ENCODE data around the gene MYZAP.

The MYZAP gene

GRCh38 chr15:57663262-57663661, 71.6 kb downstream of the MYZAP start:
- H3K27me3 ChIP-seq (ENCODE audit: control insufficient read depth, insufficient read depth, low read length): no peaks in the 10 kb centered on the region
- H3K9ac ChIP-seq (ENCODE audit: low read length): no peak overlapping the region
- H3K4me1 ChIP-seq (ENCODE audit: control insufficient read depth, insufficient read depth, low read length): peaks cover 4% of the 10 kb centered on the region
- no peak overlapping the region for H3K4me3 ChIP-seq (ENCODE audit: low read length)
- no peak overlapping the region for H3K27ac ChIP-seq (ENCODE audit: low read depth, low read length)
- H3K36me3 ChIP-seq (ENCODE audit: control insufficient read depth, insufficient read depth, low read length): no peaks in the 10 kb centered on the region

GRCh38 chr15:57665194-57665593, 73.5 kb downstream of the MYZAP start:
- Histone ChIP-seq H3K4me3 (ENCODE audit: low read length) (no peak overlapping the region), H3K27me3 (ENCODE audit: control insufficient read depth, insufficient read depth, low read length) (no peaks in the 10 kb centered on the region), H3K9ac (ENCODE audit: low read length) (no peak overlapping the region), H3K4me1 (ENCODE audit: control insufficient read depth, insufficient read depth, low read length) (peaks cover 4% of the 10 kb centered on the region), H3K27ac (ENCODE audit: low read depth, low read length) (no peak overlapping the region), H3K36me3 (ENCODE audit: control insufficient read depth, insufficient read depth, low read length) (no peaks in the 10 kb centered on the region)

- Histone ChIP-seq H3K27ac (ENCODE audit: low read depth, low read length) (no peak overlapping the region), H3K36me3 (ENCODE audit: control insufficient read depth, insufficient read depth, low read length) (no peaks in the 10 kb centered on the region), H3K4me1 (ENCODE audit: control insufficient read depth, insufficient read depth, low read length) (peaks cover 4% of the 10 kb centered on the region)
Observed at GRCh38 chr15:57665939-57666338, 74.2 kb downstream of the MYZAP start.

GRCh38 chr15:57667171-57667849, 75.6 kb downstream of the MYZAP start:
- Histone ChIP-seq H3K27ac (ENCODE audit: low read depth, low read length) (no peak overlapping the region), H3K4me3 (ENCODE audit: low read length) (no peak overlapping the region), H3K9ac (ENCODE audit: low read length) (no peak overlapping the region), H3K27me3 (ENCODE audit: control insufficient read depth, insufficient read depth, low read length) (no peaks in the 10 kb centered on the region), H3K36me3 (ENCODE audit: control insufficient read depth, insufficient read depth, low read length) (no peaks in the 10 kb centered on the region), H3K4me1 (ENCODE audit: control insufficient read depth, insufficient read depth, low read length) (peaks cover 4% of the 10 kb centered on the region)

More at GRCh38 chr15:57665939-57666338, 74.2 kb downstream of the MYZAP start:
- Histone ChIP-seq H3K4me3 (ENCODE audit: low read length) (no peak overlapping the region), H3K9ac (ENCODE audit: low read length) (no peak overlapping the region), H3K27me3 (ENCODE audit: control insufficient read depth, insufficient read depth, low read length) (no peaks in the 10 kb centered on the region)

- H3K36me3 ChIP-seq (ENCODE audit: control insufficient read depth, insufficient read depth, low read length): no peaks in the 10 kb centered on the region
- no peak overlapping the region for H3K4me3 ChIP-seq (ENCODE audit: low read length)
- no peak overlapping the region for H3K27ac ChIP-seq (ENCODE audit: low read depth, low read length)
Observed at GRCh38 chr15:57668016-57668415, 76.3 kb downstream of the MYZAP start.

GRCh38 chr15:57671636-57672035, 79.9 kb downstream of the MYZAP start:
- no peak overlapping the region for H3K4me3 ChIP-seq (ENCODE audit: low read length)
- H3K27ac ChIP-seq (ENCODE audit: low read depth, low read length): no peak overlapping the region
- no peaks in the 10 kb centered on the region for H3K27me3 ChIP-seq (ENCODE audit: control insufficient read depth, insufficient read depth, low read length)
- no peaks in the 10 kb centered on the region for H3K36me3 ChIP-seq (ENCODE audit: control insufficient read depth, insufficient read depth, low read length)
- H3K4me1 ChIP-seq (ENCODE audit: control insufficient read depth, insufficient read depth, low read length): peaks cover 4% of the 10 kb centered on the region
- H3K9ac ChIP-seq (ENCODE audit: low read length): no peak overlapping the region

More at GRCh38 chr15:57668016-57668415, 76.3 kb downstream of the MYZAP start:
- H3K27me3 ChIP-seq (ENCODE audit: control insufficient read depth, insufficient read depth, low read length): no peaks in the 10 kb centered on the region
- no peak overlapping the region for H3K9ac ChIP-seq (ENCODE audit: low read length)
- H3K4me1 ChIP-seq (ENCODE audit: control insufficient read depth, insufficient read depth, low read length): peaks cover 4% of the 10 kb centered on the region

GRCh38 chr15:57675481-57676181, 83.9 kb downstream of the MYZAP start:
- no peaks in the 10 kb centered on the region for H3K27me3 ChIP-seq (ENCODE audit: control insufficient read depth, insufficient read depth, low read length)
- no peak overlapping the region for H3K4me3 ChIP-seq (ENCODE audit: low read length)
- no peaks in the 10 kb centered on the region for H3K36me3 ChIP-seq (ENCODE audit: control insufficient read depth, insufficient read depth, low read length)
- H3K9ac ChIP-seq (ENCODE audit: low read length): no peak overlapping the region
- H3K27ac ChIP-seq (ENCODE audit: low read depth, low read length): no peak overlapping the region
- no peaks in the 10 kb centered on the region for H3K4me1 ChIP-seq (ENCODE audit: control insufficient read depth, insufficient read depth, low read length)

GRCh38 chr15:57676585-57676984, 84.9 kb downstream of the MYZAP start:
- H3K36me3 ChIP-seq (ENCODE audit: control insufficient read depth, insufficient read depth, low read length): no peaks in the 10 kb centered on the region
- no peaks in the 10 kb centered on the region for H3K4me1 ChIP-seq (ENCODE audit: control insufficient read depth, insufficient read depth, low read length)

GRCh38 chr15:57677204-57677603, 85.5 kb downstream of the MYZAP start:
- H3K9ac ChIP-seq (ENCODE audit: low read length): no peak overlapping the region
- H3K36me3 ChIP-seq (ENCODE audit: control insufficient read depth, insufficient read depth, low read length): no peaks in the 10 kb centered on the region
- H3K27me3 ChIP-seq (ENCODE audit: control insufficient read depth, insufficient read depth, low read length): no peaks in the 10 kb centered on the region
- no peaks in the 10 kb centered on the region for H3K4me1 ChIP-seq (ENCODE audit: control insufficient read depth, insufficient read depth, low read length)
- H3K27ac ChIP-seq (ENCODE audit: low read depth, low read length): no peak overlapping the region
- no peak overlapping the region for H3K4me3 ChIP-seq (ENCODE audit: low read length)

More at GRCh38 chr15:57676585-57676984, 84.9 kb downstream of the MYZAP start:
- Histone ChIP-seq H3K27me3 (ENCODE audit: control insufficient read depth, insufficient read depth, low read length) (no peaks in the 10 kb centered on the region), H3K9ac (ENCODE audit: low read length) (no peak overlapping the region), H3K27ac (ENCODE audit: low read depth, low read length) (no peak overlapping the region), H3K4me3 (ENCODE audit: low read length) (no peak overlapping the region)

GRCh38 chr15:57680021-57680420, 88.3 kb downstream of the MYZAP start:
- H3K9ac ChIP-seq (ENCODE audit: low read length): no peak overlapping the region
- H3K36me3 ChIP-seq (ENCODE audit: control insufficient read depth, insufficient read depth, low read length): no peaks in the 10 kb centered on the region
- H3K4me3 ChIP-seq (ENCODE audit: low read length): no peak overlapping the region
- no peak overlapping the region for H3K27ac ChIP-seq (ENCODE audit: low read depth, low read length)
- H3K27me3 ChIP-seq (ENCODE audit: control insufficient read depth, insufficient read depth, low read length): no peaks in the 10 kb centered on the region
- H3K4me1 ChIP-seq (ENCODE audit: control insufficient read depth, insufficient read depth, low read length): peaks cover 7% of the 10 kb centered on the region

- H3K36me3 ChIP-seq (ENCODE audit: control insufficient read depth, insufficient read depth, low read length): no peaks in the 10 kb centered on the region
- H3K4me3 ChIP-seq (ENCODE audit: low read length): no peak overlapping the region
- peaks cover 7% of the 10 kb centered on the region for H3K4me1 ChIP-seq (ENCODE audit: control insufficient read depth, insufficient read depth, low read length)
- no peaks in the 10 kb centered on the region for H3K27me3 ChIP-seq (ENCODE audit: control insufficient read depth, insufficient read depth, low read length)
- no peak overlapping the region for H3K27ac ChIP-seq (ENCODE audit: low read depth, low read length)
- H3K9ac ChIP-seq (ENCODE audit: low read length): no peak overlapping the region
Observed at GRCh38 chr15:57681011-57681410, 89.3 kb downstream of the MYZAP start.

GRCh38 chr15:57683481-57683880, 91.8 kb downstream of the MYZAP start:
- H3K9ac ChIP-seq (ENCODE audit: low read length): no peak overlapping the region
- no peak overlapping the region for H3K27ac ChIP-seq (ENCODE audit: low read depth, low read length)
- no peaks in the 10 kb centered on the region for H3K36me3 ChIP-seq (ENCODE audit: control insufficient read depth, insufficient read depth, low read length)
- H3K4me3 ChIP-seq (ENCODE audit: low read length): no peak overlapping the region
- peaks cover 7% of the 10 kb centered on the region for H3K4me1 ChIP-seq (ENCODE audit: control insufficient read depth, insufficient read depth, low read length)
- H3K27me3 ChIP-seq (ENCODE audit: control insufficient read depth, insufficient read depth, low read length): no peaks in the 10 kb centered on the region

Measured in rectal smooth muscle tissue (tissue), 1 donor.